Heart left ventricle (tissue), 13 donors: ENCODE data around the gene UBQLN4.

ENCODE experiments used
- POLR2A ChIP-seq, 2 donors: fragments of 450-650 bp; IDR thresholded peaks; one replicate each; pipeline ENCODE4 v1.6.1; 2017; ENCODE audit warnings: antibody characterized with exemption in 2 of 2, mild to moderate bottlenecking in 2 of 2, moderate library complexity in 2 of 2
- TF ChIP-seq, protein P1 (sequence below), 12 donors: fragments of 200-600 bp; sonication (generic) in 4 of 12; IDR thresholded peaks; one replicate each; pipeline versions ENCODE4 v1.5.0 to v1.8.0; 2018 to 2022; ENCODE audit warnings: antibody characterized with exemption in 12 of 12, mild to moderate bottlenecking in 5 of 12
- donor health status: ischemic (EF 13 %, LVEDD 7.1; RV severe dilation, severe dysfunction).
- donor health status: DM: no; HTN: yes; CAD: no.
- donor health status: DM: no; HTN: no; CAD: no.
- donor health status: ischemic (EF 25% LVEDD 6.9; RV normal size, moderate dysfunction).
- donor health status: ischemic (EF 25% LVEDD 5.7; RV mildly dilated, moderate dysfunction).
- donor health status: ischemic (EF 35%, LVEDD 5.7; RV mildly dilated, moderate dysfunction).
- donor health status: nonischemic (EF 11% LVEDD 7.7; RV severe dilation, severe dysfunction).
- donor health status: DM: yes; HTN: yes; CAD: no.
- donor health status: PGD.
- donor health status: ischemic (EF 29% LVEDD 5.4; RV normal size, mild dysfunction).
- donor health status: nonischemic (EF 23%, LVEDD 6.1; RV moderate dilation, normal function).

DNA sequence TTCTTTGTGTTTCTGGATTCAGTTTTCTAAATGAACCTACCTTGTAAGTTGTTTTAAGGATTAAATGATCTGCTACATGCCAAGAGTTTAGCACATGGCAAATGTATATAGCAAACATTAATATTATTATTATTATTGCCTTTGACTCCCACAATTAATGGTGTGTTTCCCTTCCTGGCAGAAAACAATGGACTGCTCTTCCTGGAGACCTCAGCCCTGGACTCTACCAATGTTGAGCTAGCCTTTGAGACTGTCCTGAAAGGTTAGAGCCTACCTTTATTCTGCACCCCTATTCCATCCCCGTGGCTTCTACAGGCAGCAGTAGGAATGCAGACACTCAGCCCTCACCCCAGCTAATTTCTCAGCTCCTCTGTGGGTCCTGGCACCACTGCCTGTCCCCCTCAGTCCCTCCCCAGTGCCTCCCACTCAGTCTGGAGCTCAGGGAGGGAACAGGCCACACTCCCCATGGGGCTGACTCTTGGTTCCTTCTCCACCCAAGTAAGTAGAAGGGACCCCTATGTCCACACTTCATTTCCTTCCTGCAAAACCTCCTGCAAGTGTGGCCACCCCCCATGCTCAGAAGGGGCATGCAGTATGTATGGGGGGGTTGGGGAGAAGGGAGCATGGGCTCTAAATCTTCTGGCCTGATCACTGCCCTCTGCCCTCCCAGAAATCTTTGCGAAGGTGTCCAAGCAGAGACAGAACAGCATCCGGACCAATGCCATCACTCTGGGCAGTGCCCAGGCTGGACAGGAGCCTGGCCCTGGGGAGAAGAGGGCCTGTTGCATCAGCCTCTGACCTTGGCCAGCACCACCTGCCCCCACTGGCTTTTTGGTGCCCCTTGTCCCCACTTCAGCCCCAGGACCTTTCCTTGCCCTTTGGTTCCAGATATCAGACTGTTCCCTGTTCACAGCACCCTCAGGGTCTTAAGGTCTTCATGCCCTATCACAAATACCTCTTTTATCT is 16.2 kb upstream of the UBQLN4 start:
- TF ChIP-seq, protein P1, sequence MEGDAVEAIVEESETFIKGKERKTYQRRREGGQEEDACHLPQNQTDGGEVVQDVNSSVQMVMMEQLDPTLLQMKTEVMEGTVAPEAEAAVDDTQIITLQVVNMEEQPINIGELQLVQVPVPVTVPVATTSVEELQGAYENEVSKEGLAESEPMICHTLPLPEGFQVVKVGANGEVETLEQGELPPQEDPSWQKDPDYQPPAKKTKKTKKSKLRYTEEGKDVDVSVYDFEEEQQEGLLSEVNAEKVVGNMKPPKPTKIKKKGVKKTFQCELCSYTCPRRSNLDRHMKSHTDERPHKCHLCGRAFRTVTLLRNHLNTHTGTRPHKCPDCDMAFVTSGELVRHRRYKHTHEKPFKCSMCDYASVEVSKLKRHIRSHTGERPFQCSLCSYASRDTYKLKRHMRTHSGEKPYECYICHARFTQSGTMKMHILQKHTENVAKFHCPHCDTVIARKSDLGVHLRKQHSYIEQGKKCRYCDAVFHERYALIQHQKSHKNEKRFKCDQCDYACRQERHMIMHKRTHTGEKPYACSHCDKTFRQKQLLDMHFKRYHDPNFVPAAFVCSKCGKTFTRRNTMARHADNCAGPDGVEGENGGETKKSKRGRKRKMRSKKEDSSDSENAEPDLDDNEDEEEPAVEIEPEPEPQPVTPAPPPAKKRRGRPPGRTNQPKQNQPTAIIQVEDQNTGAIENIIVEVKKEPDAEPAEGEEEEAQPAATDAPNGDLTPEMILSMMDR (IDR thresholded peaks at IDR 0.05), result no peak
- no peak for TF ChIP-seq POLR2A (IDR thresholded peaks at IDR 0.05)
